Measurements from ENCODE around the gene IGFN1. TPM values are rescaled to one million over a fixed set of nuclear protein-coding genes. Genes with fewer than 3 reads are reported as not detected.

IGFN1 gene
- total RNA-seq, 1 donor from 2014 or later: not detected

DNA sequence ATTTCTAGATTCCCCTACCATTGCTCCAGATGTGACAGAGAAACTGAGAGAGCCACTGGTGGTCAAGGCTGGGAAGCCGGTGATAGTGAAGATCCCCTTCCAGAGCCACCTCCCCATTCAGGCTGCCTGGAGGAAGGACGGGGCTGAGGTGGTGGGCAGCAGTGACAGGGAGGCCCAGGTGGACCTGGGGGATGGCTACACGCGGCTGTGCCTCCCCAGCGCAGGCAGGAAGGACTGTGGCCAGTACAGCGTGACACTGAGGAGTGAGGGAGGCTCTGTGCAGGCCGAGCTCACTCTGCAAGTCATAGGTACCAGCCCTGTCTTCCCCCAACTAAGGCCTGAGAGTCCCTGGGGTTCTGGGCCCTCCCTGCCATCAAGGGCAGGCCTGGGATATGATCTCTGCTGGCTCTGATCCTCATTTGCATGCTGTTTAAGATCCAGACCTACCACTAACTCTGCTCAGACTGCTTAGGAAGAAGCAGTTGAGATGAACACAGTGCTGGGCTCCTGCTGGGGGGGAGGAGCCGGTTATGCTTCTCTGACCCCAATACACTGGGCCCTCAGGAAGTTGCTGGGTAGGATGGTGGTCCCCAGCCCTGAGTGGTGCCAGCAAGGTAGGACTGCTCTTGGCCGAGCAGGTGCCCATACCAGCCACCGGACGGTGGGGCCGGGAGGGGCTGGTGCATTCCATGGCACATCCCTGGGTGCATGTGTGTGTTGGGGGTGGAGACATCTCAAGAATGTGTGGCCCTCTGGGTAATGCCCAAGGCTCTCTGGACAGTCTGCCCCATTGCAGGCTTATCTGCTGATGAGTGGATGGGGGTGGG is 25.1 kb downstream of the IGFN1 start:
- DNase-seq (ENCODE audit: extremely low read depth, low read depth, low spot score): no peak

DNA sequence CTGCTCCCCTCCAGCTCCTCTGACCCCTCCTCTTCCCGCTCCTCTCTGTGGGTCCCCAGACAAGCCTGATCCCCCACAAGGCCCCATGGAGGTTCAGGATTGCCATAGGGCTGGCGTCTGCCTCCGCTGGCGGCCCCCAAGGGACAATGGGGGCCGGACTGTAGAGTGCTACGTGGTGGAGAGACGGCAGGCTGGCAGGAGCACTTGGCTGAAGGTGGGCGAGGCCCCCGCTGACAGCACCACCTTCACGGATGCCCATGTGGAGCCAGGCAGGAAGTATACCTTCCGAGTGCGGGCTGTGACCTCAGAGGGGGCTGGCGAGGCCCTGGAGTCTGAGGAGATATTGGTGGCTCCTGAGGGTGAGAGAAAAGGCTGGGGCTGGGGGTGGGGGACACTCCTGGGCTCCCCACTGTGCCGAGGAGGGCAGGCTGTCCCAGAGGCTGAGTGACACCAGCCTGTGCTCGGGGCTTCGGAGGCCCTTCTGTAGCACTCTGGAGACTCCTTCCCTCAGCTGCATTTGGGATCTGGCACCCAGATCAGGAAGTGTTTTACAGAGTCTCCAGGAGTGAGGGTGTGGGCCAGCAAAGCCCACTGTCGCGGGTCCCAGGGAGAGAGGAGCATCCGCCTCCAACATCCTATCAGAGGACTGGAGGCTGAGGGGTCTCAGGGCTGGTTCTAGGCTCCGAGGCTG is 25.9 kb downstream of the IGFN1 start:
- DNase-seq (ENCODE audit: extremely low read depth, low read depth, low spot score): no peak

DNA sequence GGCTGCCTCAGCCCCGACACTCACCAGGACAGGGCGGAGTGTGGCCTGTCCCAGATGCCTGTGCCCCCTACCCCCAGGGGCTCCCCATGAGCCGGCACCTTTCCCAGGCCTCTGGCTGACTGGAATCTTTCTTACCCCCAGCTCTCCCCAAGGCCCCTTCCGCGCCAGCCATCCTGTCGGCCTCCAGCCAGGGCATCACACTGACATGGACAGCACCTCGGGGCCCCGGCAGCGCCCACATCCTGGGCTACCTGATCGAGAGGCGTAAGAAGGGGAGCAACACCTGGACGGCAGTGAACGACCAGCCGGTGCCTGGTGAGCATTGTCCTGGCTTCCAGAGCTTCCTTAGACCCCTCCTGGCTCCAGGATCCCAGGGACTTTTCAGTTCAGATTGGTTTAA is 26.5 kb downstream of the IGFN1 start:
- DNase-seq (ENCODE audit: extremely low read depth, low read depth, low spot score): no peak

DNA sequence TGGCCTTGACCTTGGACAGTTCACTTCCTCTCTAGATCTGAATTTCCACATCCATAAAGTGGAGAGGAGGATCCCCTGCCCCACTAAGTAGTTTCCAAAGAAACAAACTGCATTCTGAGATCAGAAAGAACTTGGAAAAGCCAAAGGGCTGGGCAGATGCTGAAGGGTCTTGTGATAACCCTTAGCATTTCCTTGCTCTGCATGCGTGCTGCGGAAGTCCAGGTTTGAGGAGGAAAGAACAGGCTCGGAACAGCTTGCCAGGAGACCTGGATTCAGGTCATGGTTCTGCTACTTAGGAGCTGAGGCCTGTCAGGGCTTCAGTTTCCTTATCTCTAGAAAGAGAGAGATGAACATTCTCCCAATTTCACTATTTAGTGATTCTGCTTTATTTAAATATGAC is 27.2 kb downstream of the IGFN1 start:
- no peak for DNase-seq (ENCODE audit: extremely low read depth, low read depth, low spot score)

DNA sequence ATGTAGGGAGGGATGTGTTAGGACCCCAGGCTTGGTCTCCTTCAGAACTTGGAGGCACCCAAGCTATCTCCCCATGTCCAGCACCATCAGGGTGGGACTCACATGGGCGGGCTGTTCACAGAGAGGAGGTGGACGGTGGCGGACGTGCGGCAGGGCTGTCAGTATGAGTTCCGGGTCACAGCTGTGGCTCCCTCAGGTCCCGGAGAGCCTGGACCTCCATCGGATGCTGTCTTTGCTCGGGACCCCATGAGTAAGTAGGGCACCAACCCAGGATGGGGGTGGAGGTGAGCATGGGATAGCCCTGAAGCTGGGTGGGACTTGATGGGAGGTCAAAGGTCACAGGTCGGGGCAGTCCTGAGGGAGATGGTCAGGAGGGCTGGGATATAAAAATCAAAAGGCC is 27.8 kb downstream of the IGFN1 start:
- no peak for DNase-seq (ENCODE audit: extremely low read depth, low read depth, low spot score)

DNA sequence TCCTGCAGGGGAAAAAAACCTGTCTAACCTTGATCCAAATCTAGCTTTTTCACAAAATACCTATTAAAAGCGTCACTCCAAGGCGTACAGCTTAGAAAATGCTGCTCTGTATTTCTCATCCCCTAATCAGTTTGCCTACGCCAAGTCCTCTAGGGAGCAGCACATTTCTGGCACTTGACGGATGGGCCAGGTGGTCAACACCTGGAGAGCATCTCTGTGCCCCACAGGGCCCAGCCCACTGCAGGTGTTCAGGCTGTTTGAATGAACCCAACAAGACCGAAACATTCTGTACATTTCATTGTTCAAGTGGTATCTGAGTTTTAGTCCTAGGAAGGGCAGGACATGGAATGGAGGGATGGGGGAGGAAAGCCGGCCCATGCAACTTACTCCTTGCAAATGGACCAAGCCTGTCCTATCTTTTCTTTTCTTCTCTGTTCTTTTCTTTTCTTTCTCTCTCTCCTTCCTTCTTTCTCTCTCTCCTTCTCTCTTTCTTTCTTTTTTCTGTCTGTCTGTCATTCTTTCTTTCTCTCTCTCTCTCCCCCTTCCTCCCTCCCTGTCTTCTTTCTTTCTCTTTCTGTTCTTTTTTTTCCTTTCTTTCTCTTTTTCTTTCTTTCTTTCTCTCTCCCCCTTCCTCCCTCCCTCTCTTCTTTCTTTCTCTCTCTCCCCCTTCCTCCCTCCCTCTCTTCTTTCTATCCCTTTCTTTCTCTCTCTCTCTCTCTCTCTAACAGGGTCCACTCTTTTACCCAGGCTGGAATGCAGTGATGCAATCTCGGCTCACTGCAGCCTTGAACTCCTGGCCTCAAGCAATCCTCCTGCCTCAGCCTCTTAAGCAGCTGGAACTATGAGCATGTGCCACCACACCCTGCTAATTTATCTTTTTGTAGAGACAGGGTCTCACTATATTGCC is 29.1 kb downstream of the IGFN1 start:
- DNase-seq (ENCODE audit: extremely low read depth, low read depth, low spot score): no peak

DNA sequence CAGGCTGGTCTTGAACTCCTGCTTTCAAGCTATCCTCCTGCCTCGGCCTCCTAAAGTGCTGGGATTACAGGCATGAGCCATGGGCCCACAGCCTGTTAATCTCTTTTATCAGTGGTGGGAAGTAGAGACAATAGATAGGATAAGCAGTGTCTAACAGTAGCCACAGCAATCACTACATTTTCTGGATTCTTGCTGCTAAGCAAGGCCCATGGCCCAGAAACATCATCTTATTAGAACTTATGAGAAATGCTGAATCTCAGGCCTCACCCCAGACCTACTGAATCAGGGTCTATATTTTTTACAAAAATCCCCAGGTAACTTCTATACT is 29.7 kb downstream of the IGFN1 start:
- no peak for DNase-seq (ENCODE audit: extremely low read depth, low read depth, low spot score)

DNA sequence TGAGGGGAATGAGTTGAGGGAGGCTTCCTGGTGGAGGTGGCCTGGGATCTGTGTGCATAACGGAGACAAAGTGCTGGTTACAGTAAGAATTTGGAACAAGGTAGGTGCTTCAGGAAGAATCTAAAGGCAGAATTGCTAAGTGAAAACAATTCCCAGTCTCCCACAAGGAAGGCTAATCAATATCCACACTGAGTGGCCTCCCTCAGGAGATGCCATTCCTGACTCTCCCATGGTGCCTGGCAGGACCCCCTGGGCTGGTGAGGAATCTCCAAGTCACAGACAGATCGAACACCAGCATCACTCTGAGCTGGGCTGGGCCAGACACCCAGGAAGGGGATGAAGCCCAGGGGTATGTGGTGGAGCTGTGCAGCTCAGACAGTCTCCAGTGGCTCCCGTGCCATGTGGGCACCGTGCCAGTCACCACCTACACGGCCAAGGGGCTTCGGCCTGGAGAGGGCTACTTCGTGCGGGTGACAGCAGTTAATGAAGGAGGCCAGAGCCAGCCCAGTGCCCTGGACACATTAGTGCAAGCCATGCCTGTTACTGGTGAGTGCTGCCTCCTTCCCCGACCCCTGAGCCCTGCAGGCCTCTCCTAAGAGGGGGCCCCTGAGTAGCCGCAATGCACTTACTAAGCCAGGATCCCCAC is 30.7 kb downstream of the IGFN1 start:
- no peak for DNase-seq (ENCODE audit: extremely low read depth, low read depth, low spot score)

DNA sequence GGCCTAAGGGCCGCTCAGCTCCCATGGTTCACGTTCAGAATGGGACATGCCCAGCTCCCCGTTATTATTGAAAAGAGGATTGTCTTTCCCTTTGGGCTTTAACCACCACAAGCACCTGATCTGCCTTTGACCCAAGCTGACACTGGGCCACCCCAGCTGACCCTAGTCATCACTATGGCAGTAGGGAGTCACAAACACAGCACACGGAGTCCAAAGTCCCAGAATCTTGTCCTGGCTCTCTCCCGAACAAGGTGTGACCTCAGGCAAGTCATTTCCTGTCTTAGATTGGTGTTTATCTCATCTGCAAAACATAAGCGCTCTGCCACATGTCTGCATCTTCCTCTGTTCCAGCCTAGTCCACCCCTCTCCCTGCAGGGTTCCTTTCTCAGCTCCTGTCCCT is 31.5 kb downstream of the IGFN1 start:
- no peak for DNase-seq (ENCODE audit: extremely low read depth, low read depth, low spot score)

DNA sequence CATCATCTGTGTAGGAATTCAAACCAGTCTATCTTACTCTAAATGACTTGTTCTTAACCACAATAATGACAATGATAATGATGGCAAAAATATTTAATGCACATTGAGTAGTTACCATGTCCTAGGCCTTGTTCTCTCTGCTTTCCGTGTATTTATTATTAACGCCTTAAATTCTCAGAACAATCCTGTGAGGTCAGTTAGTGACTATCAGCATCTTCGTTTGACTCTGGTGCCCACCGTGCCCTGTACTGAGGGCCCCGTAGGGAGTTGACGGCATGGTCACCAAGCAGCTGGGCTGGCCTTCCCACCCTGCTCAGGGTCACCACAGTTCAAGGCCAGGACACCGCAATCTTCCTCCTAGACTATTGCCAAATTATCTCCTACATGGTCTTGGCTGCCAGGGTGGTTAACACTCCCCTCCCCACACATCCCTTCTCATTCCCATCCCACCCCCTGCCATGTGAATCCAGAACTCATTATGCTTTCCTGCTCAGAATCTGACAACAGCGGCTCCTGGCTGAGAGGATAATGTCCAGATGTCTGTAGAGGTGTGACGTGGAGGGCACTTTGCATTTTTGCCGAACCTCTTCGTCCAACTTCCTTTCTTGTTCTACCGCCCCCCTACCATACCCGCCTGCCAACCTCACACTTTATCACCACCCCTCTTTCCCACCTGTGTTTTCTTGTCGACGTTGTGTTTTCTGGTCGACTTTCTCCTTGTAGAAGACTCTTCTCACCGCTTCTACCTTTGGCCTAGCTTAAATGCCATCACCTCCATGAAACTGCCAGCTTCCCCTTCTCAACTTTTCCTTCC is 33.4 kb downstream of the IGFN1 start:
- no peak for DNase-seq (ENCODE audit: extremely low read depth, low read depth, low spot score)

DNA sequence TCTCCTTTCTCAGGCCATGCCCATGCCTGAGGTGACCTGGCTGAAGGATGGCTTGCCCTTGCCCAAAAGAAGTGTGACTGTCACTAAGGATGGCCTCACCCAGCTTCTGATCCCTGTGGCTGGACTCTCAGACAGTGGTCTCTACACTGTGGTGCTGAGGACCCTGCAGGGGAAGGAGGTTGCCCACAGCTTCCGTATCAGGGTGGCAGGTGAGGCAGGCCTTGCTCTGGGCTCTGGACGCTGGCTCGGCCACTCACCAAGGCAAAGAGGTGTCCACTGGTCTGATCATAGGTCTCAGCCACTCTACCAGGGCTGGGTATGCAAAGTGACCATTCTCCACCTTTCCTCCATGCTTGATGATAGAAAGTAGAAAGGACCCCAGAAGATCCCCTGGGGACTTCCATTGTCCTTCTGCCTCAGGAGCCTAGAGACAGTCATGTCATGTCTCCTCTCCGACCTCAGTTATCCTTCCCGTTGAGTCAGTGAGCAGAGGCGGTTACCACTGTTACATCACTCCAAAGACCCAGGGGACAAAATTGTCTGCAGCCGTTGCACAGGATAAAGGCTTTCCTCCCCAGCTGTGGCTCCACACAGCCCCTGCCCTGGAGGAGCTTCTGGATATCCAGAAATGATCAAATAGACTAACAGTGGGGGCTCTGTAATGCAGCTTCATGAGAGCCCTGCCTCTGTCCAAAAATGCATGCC is 34.2 kb downstream of the IGFN1 start:
- DNase-seq (ENCODE audit: extremely low read depth, low read depth, low spot score): no peak

DNA sequence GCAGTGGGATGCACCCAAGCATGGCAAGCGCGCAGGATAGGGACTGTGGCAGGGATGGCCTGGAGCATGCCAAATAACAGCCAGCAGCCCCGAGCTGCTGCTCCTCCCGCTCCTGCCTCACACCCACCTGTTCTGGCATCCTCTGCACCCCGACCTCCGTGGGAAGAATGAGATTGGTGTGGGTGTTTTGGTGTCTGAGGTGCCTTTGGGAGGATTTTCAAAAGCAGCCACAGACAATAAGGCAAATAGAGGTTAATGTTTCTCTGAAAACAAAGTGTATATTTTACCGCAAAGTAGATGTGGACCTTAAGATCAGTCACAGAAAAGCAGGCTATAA is 35.5 kb downstream of the IGFN1 start:
- DNase-seq (ENCODE audit: extremely low read depth, low read depth, low spot score): no peak

DNA sequence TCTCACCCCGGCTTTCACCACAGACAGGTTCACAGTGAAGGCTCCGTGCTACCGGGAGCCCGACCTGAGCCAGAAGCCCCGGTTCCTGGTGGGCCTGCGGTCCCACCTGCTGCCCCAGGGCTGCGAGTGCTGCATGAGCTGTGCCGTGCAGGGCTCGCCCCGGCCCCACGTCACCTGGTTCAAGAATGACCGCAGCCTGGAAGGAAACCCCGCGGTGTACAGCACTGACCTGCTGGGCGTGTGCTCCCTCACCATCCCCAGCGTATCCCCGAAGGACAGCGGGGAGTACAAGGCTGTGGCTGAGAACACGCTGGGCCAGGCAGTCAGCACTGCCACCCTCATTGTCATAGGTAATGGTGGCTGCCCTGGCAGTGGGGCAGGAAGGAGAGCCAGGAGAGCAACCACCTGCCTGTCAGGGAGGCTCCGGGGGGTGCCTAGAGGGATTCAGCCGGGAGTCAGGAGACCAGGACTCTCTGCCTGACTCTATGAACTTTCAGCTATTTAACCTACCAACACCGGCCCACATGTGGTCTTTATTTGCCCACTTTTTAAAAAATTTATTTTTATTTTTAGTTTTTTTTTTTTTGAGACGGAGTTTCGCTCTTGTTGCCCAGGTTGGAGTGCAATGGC is 36.4 kb downstream of the IGFN1 start:
- DNase-seq (ENCODE audit: extremely low read depth, low read depth, low spot score): no peak

DNA sequence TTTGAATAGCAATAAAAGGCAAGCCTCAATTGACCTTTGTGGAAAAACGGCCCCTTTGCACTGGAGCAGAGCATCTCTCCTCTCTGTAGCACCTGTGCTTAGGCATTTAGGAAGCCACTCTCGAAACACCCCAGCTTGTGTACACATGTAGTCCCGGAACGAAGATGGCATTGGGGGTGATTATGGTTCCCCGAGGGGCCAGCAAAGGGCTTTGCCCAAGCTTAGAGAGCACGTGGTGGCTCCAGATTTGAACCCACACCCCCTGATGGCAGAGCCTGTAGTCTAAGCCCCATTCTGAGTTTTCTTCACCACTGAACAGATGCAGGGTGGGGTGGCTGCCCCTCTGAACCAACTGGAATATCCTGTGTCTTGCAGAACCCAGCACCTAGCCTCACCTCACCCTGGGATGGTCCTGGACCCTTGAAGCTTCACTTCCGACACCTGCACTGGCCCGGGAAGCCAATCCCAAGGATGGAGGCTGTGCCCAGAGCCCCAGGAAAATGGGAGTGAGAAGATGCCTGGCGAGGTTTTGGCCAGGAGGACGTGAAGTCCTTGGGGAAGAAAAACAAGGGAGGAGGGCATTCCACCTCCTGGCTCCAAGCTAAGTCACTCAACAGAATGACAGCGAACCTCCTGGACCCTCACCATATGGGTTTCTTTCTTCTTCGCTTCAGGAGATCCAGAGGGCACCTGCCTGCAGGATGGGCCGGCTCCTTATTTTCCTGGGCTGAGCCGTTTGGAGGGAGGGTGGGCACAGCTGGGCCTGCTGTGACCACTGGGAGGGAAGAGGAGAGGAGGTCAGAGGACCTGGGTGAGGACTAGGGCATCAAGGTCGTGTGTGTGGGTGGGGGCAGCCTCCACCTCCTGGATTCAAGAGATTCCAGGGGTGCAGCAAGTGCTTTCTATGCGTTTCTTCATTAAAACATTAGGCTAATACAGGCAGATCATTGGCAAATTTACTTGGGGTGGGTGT is 37.7 kb downstream of the IGFN1 start:
- no peak for DNase-seq (ENCODE audit: extremely low read depth, low read depth, low spot score)

DNA sequence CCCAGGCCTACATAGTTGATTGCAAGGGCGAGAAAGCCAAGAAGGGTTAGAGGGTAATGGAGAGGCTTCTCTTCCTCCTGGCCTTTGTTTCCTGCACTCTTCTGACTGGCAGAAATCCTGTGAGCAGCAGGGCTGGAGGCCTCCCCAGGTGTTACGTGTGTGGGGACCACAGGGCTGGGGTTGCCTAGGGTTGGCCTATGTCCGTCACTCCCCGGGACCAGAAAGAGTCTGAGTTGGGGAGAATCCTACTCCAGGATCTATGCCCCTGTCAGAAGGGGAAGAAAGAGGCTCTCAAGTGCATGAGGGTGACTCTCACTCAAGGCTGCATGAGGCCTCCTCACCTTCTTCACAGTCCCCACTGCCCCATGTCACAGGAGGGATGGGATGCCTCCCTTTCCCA is 38.5 kb downstream of the IGFN1 start:
- no peak for DNase-seq (ENCODE audit: extremely low read depth, low read depth, low spot score)

DNA sequence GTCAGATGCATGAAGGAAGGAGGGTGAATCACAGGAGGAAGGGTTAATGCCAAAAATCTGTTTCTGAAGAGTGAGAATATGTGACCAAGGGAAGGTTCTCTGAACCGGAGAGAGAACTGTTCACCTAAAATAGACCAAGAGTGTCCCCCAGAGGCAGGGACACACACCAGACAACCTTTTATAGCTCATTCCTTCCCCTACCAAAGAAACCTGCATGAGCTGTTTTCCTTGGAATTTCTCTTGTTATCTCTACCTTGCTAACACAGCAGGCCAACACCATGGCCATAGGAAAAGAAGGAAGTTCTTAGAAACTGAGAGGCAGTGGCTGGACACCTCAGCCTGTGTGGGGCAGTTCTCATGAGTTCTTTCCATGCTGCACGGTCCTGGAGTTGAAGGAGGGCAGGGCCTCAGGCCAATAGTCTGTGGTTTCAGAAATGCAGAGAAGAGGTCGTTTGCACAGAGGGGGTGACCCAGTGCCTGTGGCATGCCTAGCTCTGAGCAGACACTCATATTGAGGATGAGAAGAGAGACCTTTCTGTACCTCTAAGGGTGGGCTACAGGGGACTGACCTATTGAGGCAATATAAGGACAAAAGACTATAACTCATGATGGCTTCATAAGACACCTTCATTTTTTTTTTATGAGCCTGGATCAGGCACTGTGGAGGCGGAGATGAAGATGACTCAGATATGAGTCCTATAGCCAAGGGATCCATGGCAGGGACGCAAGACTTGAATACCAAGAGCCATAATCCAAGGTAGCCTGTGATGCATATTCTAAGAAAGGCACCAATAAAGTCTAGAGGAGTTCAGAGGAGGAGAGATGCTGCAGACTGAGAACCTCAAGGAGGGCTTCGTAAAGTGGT is 39.4 kb downstream of the IGFN1 start:
- DNase-seq (ENCODE audit: extremely low read depth, low read depth, low spot score): no peak

DNA sequence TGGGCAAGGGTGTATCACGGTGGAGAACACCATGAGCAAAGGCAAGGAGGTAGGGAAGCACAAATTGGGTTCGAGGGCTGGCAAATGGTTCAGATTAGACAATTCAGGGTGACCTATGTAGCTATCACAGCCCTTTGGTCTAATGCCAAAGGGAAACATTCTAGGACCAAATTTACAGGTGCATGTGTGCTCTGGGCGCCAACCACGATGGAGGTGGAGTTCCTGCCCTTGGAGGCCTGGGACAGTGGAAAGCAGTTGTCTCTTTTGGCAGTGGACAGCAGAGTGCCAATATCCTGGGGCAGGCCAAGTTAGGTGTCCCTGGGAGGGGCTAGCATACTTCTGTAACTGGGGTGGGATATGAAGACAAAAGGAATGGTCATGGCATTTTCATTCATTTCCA is 40.1 kb downstream of the IGFN1 start:
- DNase-seq (ENCODE audit: extremely low read depth, low read depth, low spot score): no peak
